ENCODE measurements around the gene MOB3B. TPM values are rescaled to one million over a fixed set of nuclear protein-coding genes. Genes with fewer than 3 reads are reported as not detected.

Gene MOB3B
- total RNA-seq, 2 donors from 2014 or later: 1.3 to 2.3 TPM

GRCh38 chr9:27386571-27387091, 143.0 kb downstream of the MOB3B start:
- Mint-ChIP-seq H3K9me3 (no peaks in the 10 kb centered on the region), H3K36me3 (no peaks in the 10 kb centered on the region), H3K27ac (no peak overlapping the region)
- DNase-seq (ENCODE audit: low spot score in 2 of 2) (no peak), ATAC-seq (no peak)

GRCh38 chr9:27385606-27386322, 143.8 kb downstream of the MOB3B start:
- H3K9me3 Mint-ChIP-seq: no peaks in the 10 kb centered on the region
- H3K36me3 Mint-ChIP-seq: no peaks in the 10 kb centered on the region
- DNase-seq (ENCODE audit: low spot score in 2 of 2): no peak
- ATAC-seq: no peak
- no peak overlapping the region for H3K27ac Mint-ChIP-seq

GRCh38 chr9:27384262-27385014, 145.2 kb downstream of the MOB3B start:
- ATAC-seq (no peak), DNase-seq (ENCODE audit: low spot score in 2 of 2) (no peak)
- H3K36me3 Mint-ChIP-seq: no peaks in the 10 kb centered on the region
- H3K9me3 Mint-ChIP-seq: no peaks in the 10 kb centered on the region
- no peak overlapping the region for H3K27ac Mint-ChIP-seq

GRCh38 chr9:27383524-27383923, 146.1 kb downstream of the MOB3B start:
- DNase-seq (ENCODE audit: low spot score in 2 of 2) (no peak), ATAC-seq (no peak)
- Mint-ChIP-seq H3K9me3 (no peaks in the 10 kb centered on the region), H3K36me3 (no peaks in the 10 kb centered on the region), H3K27ac (no peak overlapping the region)

GRCh38 chr9:27382975-27383374, 146.6 kb downstream of the MOB3B start:
- H3K36me3 Mint-ChIP-seq: no peaks in the 10 kb centered on the region
- DNase-seq (ENCODE audit: low spot score in 2 of 2) (no peak), ATAC-seq (no peak)
- H3K27ac Mint-ChIP-seq: no peak overlapping the region
- no peaks in the 10 kb centered on the region for H3K9me3 Mint-ChIP-seq

- H3K9me3 Mint-ChIP-seq: no peaks in the 10 kb centered on the region
- DNase-seq (ENCODE audit: low spot score in 2 of 2) (no peak), ATAC-seq (no peak)
- H3K36me3 Mint-ChIP-seq: no peaks in the 10 kb centered on the region
- H3K27ac Mint-ChIP-seq: no peak overlapping the region
Observed at GRCh38 chr9:27382308-27382707, 147.3 kb downstream of the MOB3B start.

GRCh38 chr9:27379311-27380251, 150.0 kb downstream of the MOB3B start:
- peak in 1 of 2 donors; percentile 30 for DNase-seq (ENCODE audit: low spot score in 2 of 2)
- H3K36me3 Mint-ChIP-seq: no peaks in the 10 kb centered on the region
- ATAC-seq: peak; percentile 76 to 95
- H3K27ac Mint-ChIP-seq: no peak overlapping the region
- no peaks in the 10 kb centered on the region for H3K9me3 Mint-ChIP-seq

GRCh38 chr9:27377811-27378456, 151.7 kb downstream of the MOB3B start:
- H3K36me3 Mint-ChIP-seq: no peaks in the 10 kb centered on the region
- DNase-seq (ENCODE audit: low spot score in 2 of 2): no peak
- no peak overlapping the region for H3K27ac Mint-ChIP-seq
- no peaks in the 10 kb centered on the region for H3K9me3 Mint-ChIP-seq
- peak in 1 of 2 donors; percentile 66 for ATAC-seq

- Mint-ChIP-seq H3K36me3 (no peaks in the 10 kb centered on the region), H3K9me3 (no peaks in the 10 kb centered on the region), H3K27ac (no peak overlapping the region)
- DNase-seq (ENCODE audit: low spot score in 2 of 2) (no peak), ATAC-seq (no peak)
Observed at GRCh38 chr9:27377147-27377807, 152.3 kb downstream of the MOB3B start.

GRCh38 chr9:27373851-27374250, 155.8 kb downstream of the MOB3B start:
- no peaks in the 10 kb centered on the region for H3K36me3 Mint-ChIP-seq
- no peak overlapping the region for H3K27ac Mint-ChIP-seq
- DNase-seq (ENCODE audit: low spot score in 2 of 2) (no peak), ATAC-seq (no peak)
- H3K9me3 Mint-ChIP-seq: no peaks in the 10 kb centered on the region

GRCh38 chr9:27372615-27373014, 157.0 kb downstream of the MOB3B start:
- no peaks in the 10 kb centered on the region for H3K36me3 Mint-ChIP-seq
- no peak overlapping the region for H3K27ac Mint-ChIP-seq
- no peaks in the 10 kb centered on the region for H3K9me3 Mint-ChIP-seq
- DNase-seq (ENCODE audit: low spot score in 2 of 2) (no peak), ATAC-seq (no peak)

GRCh38 chr9:27371382-27371781, 158.2 kb downstream of the MOB3B start:
- no peak for ATAC-seq
- DNase-seq (ENCODE audit: low spot score in 2 of 2): no peak
- Mint-ChIP-seq H3K9me3 (no peaks in the 10 kb centered on the region), H3K36me3 (no peaks in the 10 kb centered on the region), H3K27ac (no peak overlapping the region)

- no peak for ATAC-seq
- peak overlapping the region in 1 of 2 donors; percentile 15 for H3K27ac Mint-ChIP-seq
Observed at GRCh38 chr9:27369591-27369990, 160.0 kb downstream of the MOB3B start.

GRCh38 chr9:27368316-27368985, 161.2 kb downstream of the MOB3B start:
- no peak for DNase-seq (ENCODE audit: low spot score in 2 of 2)
- no peak overlapping the region for H3K27ac Mint-ChIP-seq
- H3K36me3 Mint-ChIP-seq: no peaks in the 10 kb centered on the region
- no peak for ATAC-seq
- no peaks in the 10 kb centered on the region for H3K9me3 Mint-ChIP-seq

More at GRCh38 chr9:27369591-27369990, 160.0 kb downstream of the MOB3B start:
- no peak for DNase-seq (ENCODE audit: low spot score in 2 of 2)
- H3K9me3 Mint-ChIP-seq: no peaks in the 10 kb centered on the region
- H3K36me3 Mint-ChIP-seq: no peaks in the 10 kb centered on the region

- Mint-ChIP-seq H3K27ac (peak overlapping the region in 1 of 2 donors; percentile 85), H3K36me3 (no peaks in the 10 kb centered on the region), H3K9me3 (no peaks in the 10 kb centered on the region)
- DNase-seq (ENCODE audit: low spot score in 2 of 2): no peak
- ATAC-seq: no peak
Observed at GRCh38 chr9:27367921-27368315, 161.7 kb downstream of the MOB3B start.
